ENCODE results near the gene PCDHA4.

GRCh38 chr5:140800816-140801493 lies 5.9 kb upstream of the PCDHA4 start, which contains the start of gene PCDHA3:
- no peak for TF ChIP-seq EP300 (IDR thresholded peaks at IDR 0.05)
- TF ChIP-seq CTCF (IDR thresholded peaks at IDR 0.05) = no peak
- no peak for TF ChIP-seq POLR2AphosphoS5 (IDR thresholded peaks at IDR 0.05)
- no peak for TF ChIP-seq POLR2A (IDR thresholded peaks at IDR 0.05)
